H9 (cell line): ENCODE measurements around the gene NEMP2. TPM values are rescaled to one million over a fixed set of nuclear protein-coding genes. Genes with fewer than 3 reads are reported as not detected.

Experiments used
- DNase-seq: peaks from one replicate; pipeline ENCODE4 v3.0.0-alpha.2; 2017
- H2AFZ ChIP-seq: one replicate; pipeline ENCODE4 v1.6.1; 2013; ENCODE audit warnings: mild to moderate bottlenecking, low read length, control low read depth, moderate library complexity
- H2AK5ac ChIP-seq: 2 replicates; pipeline ENCODE4 v1.6.1; 2013; ENCODE audit warnings: low read length, control low read depth, mixed read lengths; ENCODE audit not compliant: insufficient read length
- H2BK120ac ChIP-seq: one replicate; pipeline ENCODE4 v1.6.1; 2013; ENCODE audit warnings: low read depth, mild to moderate bottlenecking, low read length, control low read depth, inconsistent platforms; ENCODE audit not compliant: poor library complexity, severe bottlenecking
- H2BK12ac ChIP-seq: 2 replicates; pipeline ENCODE4 v1.6.1; 2013; ENCODE audit warnings: low read length, control low read depth, mixed read lengths, low read depth; ENCODE audit not compliant: insufficient read length
- H2BK15ac ChIP-seq: 2 replicates; pipeline ENCODE4 v1.6.1; 2013; ENCODE audit warnings: low read depth, low read length, control low read depth
- H2BK20ac ChIP-seq: one replicate; pipeline ENCODE4 v1.6.1; 2013; ENCODE audit warnings: low read depth, mild to moderate bottlenecking, low read length, control low read depth, inconsistent platforms; ENCODE audit not compliant: poor library complexity, severe bottlenecking
- H2BK5ac ChIP-seq: 2 replicates; pipeline ENCODE4 v1.6.1; 2013; ENCODE audit warnings: low read length, control low read depth, mixed read lengths; ENCODE audit not compliant: insufficient read length
- H3K14ac ChIP-seq: 2 replicates; pipeline ENCODE4 v1.6.1; 2013; ENCODE audit warnings: low read length, control low read depth; ENCODE audit not compliant: insufficient read depth
- H3K18ac ChIP-seq: 2 replicates; pipeline ENCODE4 v1.6.1; 2013; ENCODE audit warnings: low read depth, mild to moderate bottlenecking, mixed read lengths, low read length, control low read depth; ENCODE audit not compliant: insufficient read length
- H3K23ac ChIP-seq: 2 replicates; pipeline ENCODE4 v1.6.1; 2013; ENCODE audit warnings: low read length, control low read depth, mixed read lengths, low read depth; ENCODE audit not compliant: insufficient read length
- H3K23me2 ChIP-seq: 2 replicates; pipeline ENCODE4 v1.6.1; 2013; ENCODE audit warnings: low read depth, mild to moderate bottlenecking, mixed read lengths, low read length, control low read depth; ENCODE audit not compliant: insufficient read length, poor library complexity, severe bottlenecking
- H3K27ac ChIP-seq: 2 replicates; pipeline ENCODE4 v1.5.1; 2013; ENCODE audit warnings: low read length, control low read depth, mixed read lengths, low read depth; ENCODE audit not compliant: insufficient read length
- H3K27me3 ChIP-seq: 2 replicates; pipeline ENCODE4 v1.6.1; 2013; ENCODE audit warnings: low read length, control low read depth, inconsistent platforms; ENCODE audit not compliant: insufficient read depth
- H3K4ac ChIP-seq: 2 replicates; pipeline ENCODE4 v1.6.1; 2013; ENCODE audit warnings: low read depth, mild to moderate bottlenecking, control low read depth, inconsistent platforms, low read length, moderate library complexity
- H3K4me1 ChIP-seq: 2 replicates; pipeline ENCODE4 v1.6.1; 2013; ENCODE audit warnings: low read length, control low read depth, inconsistent platforms; ENCODE audit not compliant: insufficient read depth
- H3K4me2 ChIP-seq: 2 replicates; pipeline ENCODE4 v1.6.1; 2013; ENCODE audit warnings: low read length, control low read depth, mixed read lengths; ENCODE audit not compliant: insufficient read length, insufficient read depth
- H3K56ac ChIP-seq: 2 replicates; pipeline ENCODE4 v1.6.1; 2013; ENCODE audit warnings: low read depth, mild to moderate bottlenecking, mixed read lengths, low read length, control low read depth; ENCODE audit not compliant: insufficient read length
- H3K79me1 ChIP-seq: 2 replicates; pipeline ENCODE4 v1.6.1; 2013; ENCODE audit warnings: low read depth, mild to moderate bottlenecking, moderate library complexity, low read length, control low read depth, inconsistent platforms; ENCODE audit not compliant: insufficient read depth, poor library complexity, severe bottlenecking
- H3K79me2 ChIP-seq: 2 replicates; pipeline ENCODE4 v1.6.1; 2013; ENCODE audit warnings: low read length, control low read depth, inconsistent platforms; ENCODE audit not compliant: insufficient read depth
- H3K9ac ChIP-seq: 2 replicates; pipeline ENCODE4 v1.6.1; 2013; ENCODE audit warnings: low read length, control low read depth, mixed read lengths; ENCODE audit not compliant: insufficient read length; ENCODE audit errors: extremely low read depth
- H3K9me3 ChIP-seq: one replicate; pipeline ENCODE4 v1.6.1; 2013; ENCODE audit warnings: low read depth, low read length, inconsistent platforms; ENCODE audit not compliant: control insufficient read depth
- H3T11ph ChIP-seq: one replicate; pipeline ENCODE4 v1.6.1; 2013; ENCODE audit warnings: mild to moderate bottlenecking, low read length, control low read depth, inconsistent platforms
- H4K20me1 ChIP-seq: one replicate; pipeline ENCODE4 v1.6.1; 2013; ENCODE audit not compliant: control insufficient read depth, insufficient read length, insufficient read depth
- H4K5ac ChIP-seq: 2 replicates; pipeline ENCODE4 v1.6.1; 2013; ENCODE audit warnings: low read depth, mild to moderate bottlenecking, mixed read lengths, low read length, control low read depth; ENCODE audit not compliant: insufficient read length
- H4K8ac ChIP-seq: replicated peaks from 2 replicates; pipeline ENCODE4 v1.6.1; 2013; ENCODE audit warnings: low read length, control low read depth, mixed read lengths, low read depth; ENCODE audit not compliant: insufficient read length
- H4K91ac ChIP-seq: 2 replicates; pipeline ENCODE4 v1.6.1; 2013; ENCODE audit warnings: low read depth, mild to moderate bottlenecking, moderate library complexity, mixed read lengths, low read length, control low read depth; ENCODE audit not compliant: insufficient read length
- H3K27ac Mint-ChIP-seq, 3 experiments: 2 replicates in 2 of 3; 3 replicates in 1 of 3; pipeline ENCODE4 v1.8.0; 2020 to 2021; ENCODE audit warnings: mixed read lengths in 3 of 3, mild to moderate bottlenecking in 1 of 3, moderate library complexity in 1 of 3
- H3K27me3 Mint-ChIP-seq: 2 replicates; pipeline ENCODE4 v1.8.0; 2021; ENCODE audit warnings: low read depth, mild to moderate bottlenecking, moderate library complexity, mixed read lengths
- H3K36me3 Mint-ChIP-seq, 3 experiments: 2 replicates in 2 of 3; 3 replicates in 1 of 3; pipeline ENCODE4 v1.8.0; 2020 to 2021; ENCODE audit warnings: low read depth in 3 of 3, mixed read lengths in 3 of 3; ENCODE audit not compliant: insufficient read depth in 1 of 3
- H3K4me1 Mint-ChIP-seq, 2 experiments: 2 replicates each; pipeline ENCODE4 v1.8.0; 2020; ENCODE audit warnings: mixed read lengths in 2 of 2
- H3K4me3 Mint-ChIP-seq, 2 experiments: 2 replicates in 1 of 2; 3 replicates in 1 of 2; pipeline ENCODE4 v1.8.0; 2020 to 2021; ENCODE audit warnings: mild to moderate bottlenecking in 2 of 2, mixed read lengths in 2 of 2, moderate library complexity in 1 of 2
- H3K9me3 Mint-ChIP-seq, 2 experiments: 2 replicates in 1 of 2; 3 replicates in 1 of 2; pipeline ENCODE4 v1.8.0; 2020; ENCODE audit warnings: mild to moderate bottlenecking in 2 of 2, mixed read lengths in 2 of 2, moderate library complexity in 1 of 2
- CTCF ChIP-seq: fragments of 200-600 bp; sonication (generic); conservative IDR thresholded peaks from 3 replicates; pipeline ENCODE4 v1.8.0; 2021; ENCODE audit warnings: antibody characterized with exemption, mild to moderate bottlenecking
- total RNA-seq: library from RNA; stranded (reverse); gene quantifications from 2 replicates; pipeline ENCODE4 v1.2.1, GENCODE V29; 2021

Gene NEMP2
- total RNA-seq, 1 experiment from 2014 or later, result 5.3 TPM

GRCh38 chr2:190572246-190572645 lies 37.7 kb upstream of the NEMP2 start:
- Histone ChIP-seq H3K9me3 (no peaks in the 10 kb centered on the region), H3K4me2 (no peak overlapping the region), H3K79me2 (no peaks in the 10 kb centered on the region), H3K56ac (no peak overlapping the region), H3K23ac (no peak overlapping the region), H2AFZ (no peak overlapping the region), H3K4ac (no peak overlapping the region), H4K8ac (no peak overlapping the region), H3K27me3 (no peaks in the 10 kb centered on the region), H2BK15ac (no peak overlapping the region), H3K14ac (no peak overlapping the region), H2BK20ac (no peak overlapping the region), H3K23me2 (no peaks in the 10 kb centered on the region), H2AK5ac (no peak overlapping the region), H3T11ph (no peak overlapping the region), H3K27ac (no peak overlapping the region), H3K18ac (no peak overlapping the region), H4K91ac (no peak overlapping the region), H2BK5ac (no peak overlapping the region), H3K9ac (no peak overlapping the region), H2BK12ac (no peak overlapping the region), H3K4me1 (no peaks in the 10 kb centered on the region; the same call in 1 of the 2 replicates), H2BK120ac (no peak overlapping the region), H3K79me1 (no peaks in the 10 kb centered on the region), H4K5ac (no peak overlapping the region), H4K20me1 (no peaks in the 10 kb centered on the region)
- Mint-ChIP-seq H3K27ac (no peak overlapping the region), H3K27me3 (no peaks in the 10 kb centered on the region), H3K4me3 (no peak overlapping the region), H3K9me3 (peaks cover 8% of the 10 kb centered on the region in 2 experiments), H3K4me1 (peaks cover 0 to 2% of the 10 kb centered on the region in 2 experiments; a peak in 1 of 4 replicates), H3K36me3 (peaks cover 2 to 7% (median 7%) of the 10 kb centered on the region in 3 experiments; a peak in 5 of 7 replicates)
- TF ChIP-seq CTCF, result no peak
- DNase-seq, result no peak
